AG04450 (cell line): ENCODE measurements around the gene DIP2C. TPM values are rescaled to one million over a fixed set of nuclear protein-coding genes. Genes with fewer than 3 reads are reported as not detected.

Experiments
- CTCF ChIA-PET: fragments of 300-600, 350-600 bp; formaldehyde crosslinking; extraction: SDS; loops from one replicate; lab custom pipeline; 2022; ENCODE audit warnings: antibody characterized with exemption, inconsistent platforms; lab: Charles Lee
- POLR2A ChIA-PET: fragments of 350-600 bp; formaldehyde crosslinking; extraction: SDS; loops from one replicate; lab custom pipeline; 2021; ENCODE audit warnings: antibody characterized with exemption, inconsistent platforms; lab: Yijun Ruan, JAX
- DNase-seq: peaks from one replicate; pipeline ENCODE4 v3.0.0-alpha.2; 2011; ENCODE audit warnings: low read depth, low spot score
- H3K27ac ChIP-seq: one replicate; pipeline ENCODE4 v1.5.1; 2012; ENCODE audit warnings: low read depth, low read length, control low read depth
- H3K27me3 ChIP-seq: one replicate; pipeline ENCODE4 v1.6.0; 2012; ENCODE audit warnings: low read length; ENCODE audit not compliant: control insufficient read depth, insufficient read depth
- H3K4me3 ChIP-seq: 2 replicates; pipeline ENCODE4 v1.5.1; 2011; ENCODE audit warnings: mild to moderate bottlenecking, low read depth, low read length, control low read depth
- H3K9me3 ChIP-seq: 2 replicates; pipeline ENCODE4 v1.5.1; 2012; ENCODE audit warnings: low read length; ENCODE audit not compliant: control insufficient read depth, insufficient read depth
- CTCF ChIP-seq: IDR thresholded peaks from 2 replicates; pipeline ENCODE4 v1.5.1; 2011; ENCODE audit warnings: low read depth, low read length, control low read depth, inconsistent platforms
- polyA plus RNA-seq: library from polyadenylated mRNA; depleted of rRNA; stranded (reverse); fragments of >200 nt; gene quantifications from 2 replicates; pipeline ENCODE4 v1.2.3, GENCODE V29; 2011

Gene DIP2C
- polyA plus RNA-seq, 1 experiment, result 9.6 TPM

GRCh38 chr10:677750-678661 is 11.5 kb downstream of the DIP2C start:
- no peak overlapping the region for H3K27ac ChIP-seq
- no peak for TF ChIP-seq CTCF
- ChIA-PET POLR2A (no interaction called here), CTCF (no interaction called here)
- H3K27me3 ChIP-seq, result no peaks in the 10 kb centered on the region
- H3K9me3 ChIP-seq, result no peaks in the 10 kb centered on the region
- no peak overlapping the region for H3K4me3 ChIP-seq
- no peak for DNase-seq

DNA sequence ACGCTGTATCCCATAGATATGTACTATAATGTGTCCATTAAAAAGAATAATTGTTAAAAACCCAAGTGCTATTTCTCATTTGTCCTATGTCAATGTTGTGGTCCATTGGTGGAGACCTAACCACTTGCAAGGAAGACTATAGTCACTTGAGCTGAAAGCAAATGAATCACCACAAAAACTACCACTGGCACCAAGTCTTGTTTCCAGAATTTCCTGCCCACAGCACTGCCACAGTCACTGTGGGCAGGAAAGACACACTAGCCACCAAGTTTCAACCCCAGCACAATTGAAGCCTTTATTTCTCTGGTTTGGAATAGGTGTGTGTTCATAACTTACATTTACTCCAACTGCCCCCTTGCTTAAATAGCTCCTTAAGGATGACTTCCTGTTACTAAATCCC is 12.4 kb downstream of the DIP2C start:
- no peak for DNase-seq
- Histone ChIP-seq H3K4me3 (no peak overlapping the region), H3K27me3 (no peaks in the 10 kb centered on the region), H3K27ac (no peak overlapping the region), H3K9me3 (peaks cover 3% of the 10 kb centered on the region; the same call in 1 of the 2 replicates)
- CTCF ChIA-PET, result no interaction called here
- POLR2A ChIA-PET, result no interaction called here
- no peak for TF ChIP-seq CTCF

DNA sequence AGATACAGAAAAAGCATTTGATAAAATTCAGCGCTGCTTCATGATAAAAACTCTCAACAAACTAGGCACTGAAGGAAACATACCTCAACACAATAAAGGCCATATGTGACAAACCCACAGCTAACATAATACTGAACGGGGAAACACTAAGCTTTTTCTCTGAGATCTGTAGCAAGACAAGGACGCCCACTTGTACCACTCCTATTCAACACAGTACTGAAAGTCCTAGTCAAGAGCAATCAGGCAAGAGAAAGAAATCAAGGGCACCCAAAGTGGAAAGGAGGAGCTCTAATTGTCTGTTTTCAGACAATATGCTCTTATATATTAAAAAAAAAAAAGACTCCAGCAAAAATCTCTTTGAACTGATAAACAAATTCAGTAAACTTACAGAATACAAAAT is 13.3 kb downstream of the DIP2C start:
- peaks cover 6% of the 10 kb centered on the region; the same call in 1 of the 2 replicates for H3K9me3 ChIP-seq
- ChIA-PET POLR2A (interaction anchor here (0.6 kb wide), 1 partner anchor 78 kb away, joined by 3 read pairs; no protein-coding TSS in a partner anchor), CTCF (no interaction called here)
- DNase-seq, result no peak
- H3K4me3 ChIP-seq, result no peak overlapping the region
- H3K27ac ChIP-seq, result no peak overlapping the region
- no peak for TF ChIP-seq CTCF
- no peaks in the 10 kb centered on the region for H3K27me3 ChIP-seq

GRCh38 chr10:675532-675931 is 13.9 kb downstream of the DIP2C start:
- no peak overlapping the region for H3K27ac ChIP-seq
- TF ChIP-seq CTCF, result no peak
- H3K4me3 ChIP-seq, result no peak overlapping the region
- no peak for DNase-seq
- H3K9me3 ChIP-seq, result peaks cover 6% of the 10 kb centered on the region; the same call in 1 of the 2 replicates
- no peaks in the 10 kb centered on the region for H3K27me3 ChIP-seq
- ChIA-PET POLR2A (no interaction called here), CTCF (no interaction called here)

DNA sequence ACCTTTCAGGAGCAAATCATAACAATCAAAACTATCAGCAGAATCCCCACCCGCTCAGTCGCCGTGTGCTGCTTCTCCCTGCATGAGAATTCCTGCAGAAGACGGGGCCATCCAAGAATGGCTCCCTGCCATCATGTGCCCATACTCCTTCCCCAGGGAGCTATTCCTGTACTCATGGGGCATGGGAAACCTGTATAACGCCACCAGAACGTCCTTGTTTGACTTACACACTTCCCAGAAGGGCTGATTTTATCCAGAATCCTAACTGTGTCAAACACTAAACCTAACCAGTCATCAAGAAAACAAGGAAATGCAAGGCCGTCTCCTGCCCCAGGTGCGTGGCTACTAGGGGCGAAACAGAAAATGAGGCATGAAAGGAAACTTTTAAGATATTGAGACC is 16.0 kb downstream of the DIP2C start:
- peaks cover 6% of the 10 kb centered on the region; the same call in 1 of the 2 replicates for H3K9me3 ChIP-seq
- no peak overlapping the region for H3K4me3 ChIP-seq
- no peak for TF ChIP-seq CTCF
- no peaks in the 10 kb centered on the region for H3K27me3 ChIP-seq
- no peak overlapping the region for H3K27ac ChIP-seq
- POLR2A ChIA-PET, result no interaction called here
- no peak for DNase-seq
- CTCF ChIA-PET, result no interaction called here
